ENCODE results near the gene SDR42E1.

GRCh38 chr16:82037251-82037650, 26.0 kb upstream of the SDR42E1 start:
- no peak for TF ChIP-seq CTCF (IDR thresholded peaks at IDR 0.05)
- TF ChIP-seq POLR2A (IDR thresholded peaks at IDR 0.05) = no peak

Measured in testis (tissue), 2 donors.